ENCODE measurements around the gene GLIS2.

The GLIS2 gene

GRCh38 chr16:4370570-4371356 is 54.9 kb downstream of the GLIS2 start:
- no peak for DNase-seq (ENCODE audit: insufficient read length)
- TF ChIP-seq POLR2A (IDR thresholded peaks at IDR 0.05; ENCODE audit: low read depth, low read length) (no peak), TAF1 (IDR thresholded peaks at IDR 0.05; ENCODE audit: borderline replicate concordance, low read depth, low read length) (no peak), POLR2AphosphoS5 (IDR thresholded peaks at IDR 0.05; ENCODE audit: low read depth, low read length) (no peak)
- peak; percentile 9 for FAIRE-seq

- TF ChIP-seq POLR2A (IDR thresholded peaks at IDR 0.05; ENCODE audit: low read depth, low read length), result no peak; the same call in 1 of the 2 replicates
- TF ChIP-seq POLR2AphosphoS5 (IDR thresholded peaks at IDR 0.05; ENCODE audit: low read depth, low read length), result no peak
- TF ChIP-seq TAF1 (IDR thresholded peaks at IDR 0.05; ENCODE audit: borderline replicate concordance, low read depth, low read length), result no peak
- DNase-seq (ENCODE audit: insufficient read length) (peak; percentile 96), FAIRE-seq (peak; percentile 85)
These were observed 55.6 kb downstream of the GLIS2 start, which contains the start of gene VASN for GRCh38 chr16:4371357-4372000. Gene VASN (plus strand): TSS chr16:4371848. CDS start chr16:4380878, 9,030 bp downstream.

GRCh38 chr16:4372001-4372577 is 56.2 kb downstream of the GLIS2 start:
- TF ChIP-seq POLR2A (IDR thresholded peaks at IDR 0.05; ENCODE audit: low read depth, low read length) (no peak; the same call in 1 of the 2 replicates), POLR2AphosphoS5 (IDR thresholded peaks at IDR 0.05; ENCODE audit: low read depth, low read length) (no peak), TAF1 (IDR thresholded peaks at IDR 0.05; ENCODE audit: borderline replicate concordance, low read depth, low read length) (no peak)
- no peak for DNase-seq (ENCODE audit: insufficient read length)
- FAIRE-seq, result peak; percentile 5

GRCh38 chr16:4372578-4373355 is 56.9 kb downstream of the GLIS2 start:
- TF ChIP-seq POLR2A (IDR thresholded peaks at IDR 0.05; ENCODE audit: low read depth, low read length), result no peak
- no peak for TF ChIP-seq TAF1 (IDR thresholded peaks at IDR 0.05; ENCODE audit: borderline replicate concordance, low read depth, low read length)
- no peak for TF ChIP-seq POLR2AphosphoS5 (IDR thresholded peaks at IDR 0.05; ENCODE audit: low read depth, low read length)
- FAIRE-seq (no peak), DNase-seq (ENCODE audit: insufficient read length) (no peak)

GRCh38 chr16:4373356-4373908 is 57.6 kb downstream of the GLIS2 start:
- no peak for DNase-seq (ENCODE audit: insufficient read length)
- no peak for TF ChIP-seq POLR2AphosphoS5 (IDR thresholded peaks at IDR 0.05; ENCODE audit: low read depth, low read length)
- no peak for TF ChIP-seq POLR2A (IDR thresholded peaks at IDR 0.05; ENCODE audit: low read depth, low read length)
- TF ChIP-seq TAF1 (IDR thresholded peaks at IDR 0.05; ENCODE audit: borderline replicate concordance, low read depth, low read length), result no peak
- FAIRE-seq, result no peak

GRCh38 chr16:4373909-4374742 is 58.3 kb downstream of the GLIS2 start:
- no peak for TF ChIP-seq POLR2AphosphoS5 (IDR thresholded peaks at IDR 0.05; ENCODE audit: low read depth, low read length)
- no peak for TF ChIP-seq POLR2A (IDR thresholded peaks at IDR 0.05; ENCODE audit: low read depth, low read length)
- TF ChIP-seq TAF1 (IDR thresholded peaks at IDR 0.05; ENCODE audit: borderline replicate concordance, low read depth, low read length), result no peak
- no peak for DNase-seq (ENCODE audit: insufficient read length)
- no peak for FAIRE-seq

- no peak for TF ChIP-seq TAF1 (IDR thresholded peaks at IDR 0.05; ENCODE audit: borderline replicate concordance, low read depth, low read length)
- TF ChIP-seq POLR2A (IDR thresholded peaks at IDR 0.05; ENCODE audit: low read depth, low read length), result no peak
- no peak for TF ChIP-seq POLR2AphosphoS5 (IDR thresholded peaks at IDR 0.05; ENCODE audit: low read depth, low read length)
- FAIRE-seq, result no peak
- DNase-seq (ENCODE audit: insufficient read length), result no peak
These were observed 59.9 kb downstream of the GLIS2 start for GRCh38 chr16:4375717-4376116.

GRCh38 chr16:4376126-4376892 is 60.4 kb downstream of the GLIS2 start:
- FAIRE-seq (no peak), DNase-seq (ENCODE audit: insufficient read length) (no peak)

GRCh38 chr16:4376893-4377572 is 61.2 kb downstream of the GLIS2 start:
- TF ChIP-seq POLR2A (IDR thresholded peaks at IDR 0.05; ENCODE audit: low read depth, low read length) (no peak), TAF1 (IDR thresholded peaks at IDR 0.05; ENCODE audit: borderline replicate concordance, low read depth, low read length) (no peak), POLR2AphosphoS5 (IDR thresholded peaks at IDR 0.05; ENCODE audit: low read depth, low read length) (no peak)
- DNase-seq (ENCODE audit: insufficient read length) (no peak), FAIRE-seq (no peak)

More at GRCh38 chr16:4376126-4376892, 60.4 kb downstream of the GLIS2 start:
- TF ChIP-seq TAF1 (IDR thresholded peaks at IDR 0.05; ENCODE audit: borderline replicate concordance, low read depth, low read length) (no peak), POLR2AphosphoS5 (IDR thresholded peaks at IDR 0.05; ENCODE audit: low read depth, low read length) (no peak)

Data from GM12892 (cell line).